ENCODE data around the gene BCL2. TPM values are rescaled to one million over a fixed set of nuclear protein-coding genes. Genes with fewer than 3 reads are reported as not detected.

BCL2 gene
- total and polyA plus RNA-seq, 3 donors from 2014 or later: 6.3 to 20.8 (median 16.0) TPM

GRCh38 chr18:63159590-63159989 lies 160.0 kb downstream of the BCL2 start:
- Histone ChIP-seq H3K9me3 (no peaks in the 10 kb centered on the region), H3K27me3 (no peaks in the 10 kb centered on the region), H3K27ac (no peak overlapping the region), H3K36me3 (ENCODE audit: low read depth, missing control alignments) (no peaks in the 10 kb centered on the region), H3K4me1 (peaks cover 27% of the 10 kb centered on the region), H3K4me3 (no peak overlapping the region)
- WGBS, 2 donors: 68 to 77% methylated on average over 9 of the region's 9 CpGs
- intact Hi-C loops (cut with DNase I; ENCODE audit: low total_unique reads): no loop called here
- TF ChIP-seq CTCF (IDR thresholded peaks at IDR 0.05) (no peak), POLR2A (IDR thresholded peaks at IDR 0.05) (no peak)
- no peak for DNase-seq

GRCh38 chr18:63158676-63159291 lies 160.8 kb downstream of the BCL2 start:
- Histone ChIP-seq H3K27ac (peak overlapping the region in 1 of 2 donors; percentile 14), H3K4me3 (no peak overlapping the region), H3K4me1 (peaks cover 27% of the 10 kb centered on the region), H3K27me3 (no peaks in the 10 kb centered on the region), H3K9me3 (no peaks in the 10 kb centered on the region), H3K36me3 (ENCODE audit: low read depth, missing control alignments) (no peaks in the 10 kb centered on the region)
- intact Hi-C loops (cut with DNase I; ENCODE audit: low total_unique reads): no loop called here
- TF ChIP-seq POLR2A (IDR thresholded peaks at IDR 0.05) (no peak), CTCF (IDR thresholded peaks at IDR 0.05) (no peak)
- no peak for DNase-seq
- WGBS, 2 donors: 85% methylated on average over 6 of the region's 6 CpGs

- Histone ChIP-seq H3K27me3 (no peaks in the 10 kb centered on the region), H3K9me3 (no peaks in the 10 kb centered on the region), H3K4me3 (no peak overlapping the region), H3K36me3 (ENCODE audit: low read depth, missing control alignments) (no peaks in the 10 kb centered on the region), H3K27ac (no peak overlapping the region), H3K4me1 (peaks cover 27% of the 10 kb centered on the region)
- TF ChIP-seq POLR2A (IDR thresholded peaks at IDR 0.05) (no peak), CTCF (IDR thresholded peaks at IDR 0.05) (no peak)
- 76 to 78% methylated on average over 7 of the region's 7 CpGs for WGBS, 2 donors
- no peak for DNase-seq
- intact Hi-C loops (cut with DNase I; ENCODE audit: low total_unique reads): no loop called here
These were observed 161.4 kb downstream of the BCL2 start for GRCh38 chr18:63158012-63158631.

- WGBS, 2 donors: 66 to 84% methylated on average over 14 to 15 of the region's 15 CpGs
- Histone ChIP-seq H3K27ac (no peak overlapping the region), H3K4me1 (peaks cover 27% of the 10 kb centered on the region), H3K9me3 (no peaks in the 10 kb centered on the region), H3K27me3 (no peaks in the 10 kb centered on the region), H3K36me3 (ENCODE audit: low read depth, missing control alignments) (no peaks in the 10 kb centered on the region), H3K4me3 (no peak overlapping the region)
- intact Hi-C loops (cut with DNase I; ENCODE audit: low total_unique reads): no loop called here
- no peak for DNase-seq
- no peak for TF ChIP-seq POLR2A (IDR thresholded peaks at IDR 0.05)
- TF ChIP-seq CTCF (IDR thresholded peaks at IDR 0.05): no peak
These were observed 162.1 kb downstream of the BCL2 start for GRCh38 chr18:63157293-63158011.
